GM06990 (cell line): ENCODE measurements around the gene ZBTB48.
"Not testable (repeated sequence)": the region's sequence is repeated elsewhere in the genome, so short reads cannot be mapped to it uniquely, and the experiment has no call there.

Experiments
- DNase-seq: peaks from one replicate; pipeline ENCODE4 v3.0.0-alpha.2; 2011; ENCODE audit not compliant: insufficient read length; ENCODE audit errors: extremely low read depth
- H3K27me3 ChIP-seq: replicated peaks from 2 replicates; pipeline ENCODE4 v1.6.0; 2011; ENCODE audit warnings: low read length; ENCODE audit not compliant: control insufficient read depth, insufficient read depth
- H3K36me3 ChIP-seq: 2 replicates; pipeline ENCODE4 v1.5.1; 2011; ENCODE audit warnings: low read length; ENCODE audit not compliant: control insufficient read depth, insufficient read depth
- H3K4me3 ChIP-seq: replicated peaks from 2 replicates; pipeline ENCODE4 v1.5.1; 2011; ENCODE audit warnings: low read depth, mild to moderate bottlenecking, control low read depth, low read length
- CTCF ChIP-seq: IDR thresholded peaks from 2 replicates; pipeline ENCODE4 v1.5.1; 2011; ENCODE audit warnings: low read length, control low read depth, mild to moderate bottlenecking, inconsistent platforms; ENCODE audit not compliant: insufficient read depth, poor library complexity, severe bottlenecking

ZBTB48 gene

GRCh38 chr1:6547301-6547700 lies 32.5 kb upstream of the ZBTB48 start:
- DNase-seq, result no peak
- no peaks in the 10 kb centered on the region for H3K27me3 ChIP-seq
- no peak for TF ChIP-seq CTCF
- H3K4me3 ChIP-seq, result no peak overlapping the region
- H3K36me3 ChIP-seq, result peaks cover 19% of the 10 kb centered on the region

- peaks cover 6% of the 10 kb centered on the region for H3K36me3 ChIP-seq
- peak; percentile 98 for TF ChIP-seq CTCF
- H3K27me3 ChIP-seq, result no peaks in the 10 kb centered on the region
- DNase-seq, result peak; percentile 95
- peak within 1 kb of the TSS; percentile 91 for H3K4me3 ChIP-seq
Measured at GRCh38 chr1:6554031-6554906, 25.5 kb upstream of the ZBTB48 start, which contains the start of gene NOL9. NOL9 (minus strand) TSS chr1:6554513; CDS start chr1:6554502, 11 bp downstream.

- Histone ChIP-seq H3K27me3 (no peaks in the 10 kb centered on the region), H3K4me3 (peak within 1 kb of the TSS; percentile 91), H3K36me3 (peaks cover 4% of the 10 kb centered on the region)
- no peak for TF ChIP-seq CTCF
- DNase-seq, result peak; percentile 15
Measured at GRCh38 chr1:6554907-6555778, 24.7 kb upstream of the ZBTB48 start, which contains the start of gene TAS1R1. TAS1R1 (plus strand) TSS chr1:6555307; CDS start chr1:6555374, 67 bp downstream.

- TF ChIP-seq CTCF, result no peak
- no peaks in the 10 kb centered on the region for H3K27me3 ChIP-seq
- no peak for DNase-seq
- no peak overlapping the region for H3K4me3 ChIP-seq
- H3K36me3 ChIP-seq, result no peaks in the 10 kb centered on the region
Measured at GRCh38 chr1:6557597-6557996, 22.2 kb upstream of the ZBTB48 start.

- not testable (repeated sequence) for DNase-seq, H3K4me3 ChIP-seq, H3K36me3 ChIP-seq, H3K27me3 ChIP-seq
Measured at GRCh38 chr1:6559161-6559560, 20.6 kb upstream of the ZBTB48 start.

- Histone ChIP-seq H3K27me3 (no peaks in the 10 kb centered on the region; the same call in 1 of the 2 replicates), H3K36me3 (no peaks in the 10 kb centered on the region), H3K4me3 (no peak overlapping the region)
- DNase-seq, result no peak
- TF ChIP-seq CTCF, result no peak
Measured at GRCh38 chr1:6560267-6560666, 19.5 kb upstream of the ZBTB48 start.
